ENCODE measurements around the gene PSEN2. TPM values are rescaled to one million over a fixed set of nuclear protein-coding genes. Genes with fewer than 3 reads are reported as not detected.

The PSEN2 gene
- total and polyA plus RNA-seq, 2 of the 8 experiments (the other 6 are each of a cell fraction or from before 2014, with no cell fraction given): 22.9 to 29.0 TPM

- no peak for TF ChIP-seq CHD7 (IDR thresholded peaks at IDR 0.05; ENCODE audit: insufficient replicate concordance, low read length)
- TF ChIP-seq JUN (IDR thresholded peaks at IDR 0.05; ENCODE audit: low read depth, low read length): no peak
- TF ChIP-seq TAF7 (optimal IDR thresholded peaks at IDR 0.05; ENCODE audit: borderline replicate concordance, low read depth, low read length): peak; percentile 50
- TF ChIP-seq BACH1 (IDR thresholded peaks at IDR 0.05; ENCODE audit: low read length): no peak
- no peak for TF ChIP-seq YY1 (IDR thresholded peaks at IDR 0.05; ENCODE audit: low read depth, low read length)
- peak; percentile 55; the same call in 1 of the 2 replicates for TF ChIP-seq TBP (IDR thresholded peaks at IDR 0.05; ENCODE audit: low read depth, low read length)
- TF ChIP-seq TCF12 (IDR thresholded peaks at IDR 0.05; ENCODE audit: low read depth, low read length): no peak
- TF ChIP-seq PHF8 (conservative IDR thresholded peaks at IDR 0.05; ENCODE audit: low read depth, low read length): peak; percentile 87
- TF ChIP-seq, protein P1, sequence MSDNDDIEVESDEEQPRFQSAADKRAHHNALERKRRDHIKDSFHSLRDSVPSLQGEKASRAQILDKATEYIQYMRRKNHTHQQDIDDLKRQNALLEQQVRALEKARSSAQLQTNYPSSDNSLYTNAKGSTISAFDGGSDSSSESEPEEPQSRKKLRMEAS (IDR thresholded peaks at IDR 0.05): peak; percentile 36; the same call in 1 of the 2 replicates
- TF ChIP-seq BRCA1 (IDR thresholded peaks at IDR 0.05; ENCODE audit: low read depth, low read length): no peak
- TF ChIP-seq ASH2L (IDR thresholded peaks at IDR 0.05; ENCODE audit: low read length): peak; percentile 93
- TF ChIP-seq RXRA (IDR thresholded peaks at IDR 0.05; ENCODE audit: insufficient read depth, low read depth, low read length): no peak
These were observed 69.1 kb downstream of the PSEN2 start (continued) for GRCh38 chr1:226939438-226940028.
